ENCODE data around the gene WNT3.

GRCh38 chr17:46790216-46790615, 28.3 kb downstream of the WNT3 start:
- no peak for TF ChIP-seq CTCF (IDR thresholded peaks at IDR 0.05; ENCODE audit: poor library complexity)
- no peak for TF ChIP-seq EZH2phosphoT487 (IDR thresholded peaks at IDR 0.05; ENCODE audit: low read depth, severe bottlenecking, unreplicated experiment)

All from hepatocyte (in vitro differentiated cells).